CD4-positive, CD25-positive, alpha-beta regulatory T cell (primary cell): Measurements from ENCODE around the gene RPTOR. TPM values are rescaled to one million over a fixed set of nuclear protein-coding genes. Genes with fewer than 3 reads are reported as not detected.
A peak's percentile ranks its signal among the peaks of the same experiment; 100 is the strongest.

Experiments
- ATAC-seq, 2 donors: fragments of 150-1000 bp; cut with Tn5 transposase; one replicate each; pipeline ENCODE4 v1.10.0; 2021; ENCODE audit warnings: low read depth in 2 of 2, moderate number of reproducible peaks in 2 of 2, moderate library complexity in 1 of 2
- DNase-seq, 3 donors: peaks; one replicate each; pipeline versions ENCODE4 v3.0.0 to v3.0.0-alpha.2; 2012 to 2022; ENCODE audit warnings: mixed read lengths in 1 of 3
- H3K27ac ChIP-seq: one replicate; pipeline ENCODE4 v1.7.0; 2013; ENCODE audit warnings: mild to moderate bottlenecking, low read length; ENCODE audit not compliant: insufficient read depth, poor library complexity, severe bottlenecking
- H3K27me3 ChIP-seq: one replicate; pipeline ENCODE4 v1.7.0; 2013; ENCODE audit warnings: low read length; ENCODE audit not compliant: control insufficient read depth, insufficient read depth
- H3K36me3 ChIP-seq: one replicate; pipeline ENCODE4 v1.7.0; 2013; ENCODE audit warnings: mild to moderate bottlenecking, low read length, moderate library complexity; ENCODE audit not compliant: control insufficient read depth, insufficient read depth
- H3K4me1 ChIP-seq: 2 replicates; pipeline ENCODE4 v1.7.0; 2013; ENCODE audit warnings: mild to moderate bottlenecking, low read length; ENCODE audit not compliant: insufficient read depth, control insufficient read depth, poor library complexity, severe bottlenecking
- H3K4me3 ChIP-seq: one replicate; pipeline ENCODE4 v1.7.0; 2013; ENCODE audit warnings: low read depth, mild to moderate bottlenecking, low read length, moderate library complexity
- H3K9me3 ChIP-seq, 2 experiments: 1 replicate in 1 of 2; 2 replicates in 1 of 2; pipeline ENCODE4 v1.7.0; 2013; ENCODE audit warnings: low read length in 2 of 2, mild to moderate bottlenecking in 1 of 2, moderate library complexity in 1 of 2; ENCODE audit not compliant: control insufficient read depth in 2 of 2
- H3K27ac Mint-ChIP-seq, 3 donors: one replicate each; pipeline ENCODE4 v1.8.0; 2020 to 2022; ENCODE audit warnings: mild to moderate bottlenecking in 3 of 3, mixed read lengths in 3 of 3, moderate library complexity in 2 of 3
- H3K27me3 Mint-ChIP-seq: one replicate; pipeline ENCODE4 v1.8.0; 2022; ENCODE audit warnings: mild to moderate bottlenecking, mixed read lengths
- H3K36me3 Mint-ChIP-seq: one replicate; pipeline ENCODE4 v1.8.0; 2020; ENCODE audit warnings: mixed read lengths
- H3K4me1 Mint-ChIP-seq, 4 donors: one replicate each; pipeline ENCODE4 v1.8.0; 2020 to 2022; ENCODE audit warnings: mixed read lengths in 4 of 4, mild to moderate bottlenecking in 1 of 4
- H3K4me3 Mint-ChIP-seq, 4 donors: one replicate each; pipeline ENCODE4 v1.8.0; 2020 to 2022; ENCODE audit warnings: mild to moderate bottlenecking in 4 of 4, mixed read lengths in 4 of 4, moderate library complexity in 3 of 4
- H3K9me3 Mint-ChIP-seq, 7 donors: one replicate each; pipeline ENCODE4 v1.8.0; 2020 to 2022; ENCODE audit warnings: mixed read lengths in 7 of 7, mild to moderate bottlenecking in 3 of 7, moderate library complexity in 2 of 7
- polyA plus RNA-seq, 4 donors: library from polyadenylated mRNA; unstranded; fragments of 300-500 nt; fragmentation: Illumina TruSeq; gene quantifications; one replicate each; pipeline ENCODE4 v1.2.3, GENCODE V29; 2021
- total RNA-seq: library from RNA; stranded (reverse); gene quantifications from one replicate; pipeline ENCODE4 v1.2.3, GENCODE V29; 2022

The RPTOR gene
- total and polyA plus RNA-seq, 5 donors from 2014 or later: 4.7 to 70.1 (median 8.2) TPM

GRCh38 chr17:80646328-80646727, 101.7 kb downstream of the RPTOR start:
- Mint-ChIP-seq H3K36me3 (peaks cover 21% of the 10 kb centered on the region), H3K4me1 (peaks cover 32 to 64% (median 51%) of the 10 kb centered on the region in 4 donors), H3K27ac (no peak overlapping the region), H3K4me3 (no peak overlapping the region), H3K9me3 (peaks cover 0 to 2% (median 0%) of the 10 kb centered on the region in 7 donors), H3K27me3 (no peaks in the 10 kb centered on the region)
- H3K36me3 ChIP-seq: peaks cover 3% of the 10 kb centered on the region
- no peak overlapping the region for H3K27ac ChIP-seq
- H3K4me1 ChIP-seq: peaks cover 40% of the 10 kb centered on the region
- DNase-seq (no peak), ATAC-seq (no peak)
- H3K4me3 ChIP-seq: no peak overlapping the region
- no peaks in the 10 kb centered on the region for H3K9me3 ChIP-seq
- no peaks in the 10 kb centered on the region for H3K27me3 ChIP-seq

GRCh38 chr17:80647746-80648145, 103.1 kb downstream of the RPTOR start:
- Mint-ChIP-seq H3K27me3 (no peaks in the 10 kb centered on the region), H3K9me3 (peaks cover 0 to 2% (median 0%) of the 10 kb centered on the region in 7 donors), H3K27ac (peak overlapping the region; percentile 81 to 86 (median 84)), H3K4me1 (peaks cover 32 to 71% (median 55%) of the 10 kb centered on the region in 4 donors), H3K4me3 (peak overlapping the region; percentile 44 to 58 (median 49)), H3K36me3 (peaks cover 21% of the 10 kb centered on the region)
- Histone ChIP-seq H3K9me3 (no peaks in the 10 kb centered on the region), H3K36me3 (peaks cover 3% of the 10 kb centered on the region), H3K27me3 (no peaks in the 10 kb centered on the region), H3K4me1 (peaks cover 40% of the 10 kb centered on the region), H3K27ac (no peak overlapping the region), H3K4me3 (peak overlapping the region; percentile 15)
- no peak for ATAC-seq
- DNase-seq: peak in 1 of 3 donors; percentile 54

- peak overlapping the region; percentile 62 for H3K4me3 ChIP-seq
- Mint-ChIP-seq H3K27ac (peak overlapping the region; percentile 78 to 91 (median 84)), H3K36me3 (peaks cover 17% of the 10 kb centered on the region), H3K27me3 (no peaks in the 10 kb centered on the region), H3K9me3 (peaks cover 0 to 2% (median 0%) of the 10 kb centered on the region in 7 donors), H3K4me3 (peak overlapping the region; percentile 49 to 93 (median 79)), H3K4me1 (peaks cover 32 to 76% (median 65%) of the 10 kb centered on the region in 4 donors)
- H3K27ac ChIP-seq: peak overlapping the region; percentile 35
- H3K27me3 ChIP-seq: no peaks in the 10 kb centered on the region
- peaks cover 40% of the 10 kb centered on the region for H3K4me1 ChIP-seq
- DNase-seq (no peak), ATAC-seq (peak in 1 of 2 donors; percentile 6)
- no peaks in the 10 kb centered on the region for H3K36me3 ChIP-seq
- H3K9me3 ChIP-seq: no peaks in the 10 kb centered on the region
Observed at GRCh38 chr17:80649200-80649644, 104.6 kb downstream of the RPTOR start.

- Mint-ChIP-seq H3K9me3 (peaks cover 0 to 2% (median 0%) of the 10 kb centered on the region in 7 donors), H3K4me1 (peaks cover 32 to 76% (median 65%) of the 10 kb centered on the region in 4 donors), H3K36me3 (peaks cover 15% of the 10 kb centered on the region), H3K27ac (peak overlapping the region; percentile 78 to 91 (median 84)), H3K27me3 (no peaks in the 10 kb centered on the region), H3K4me3 (peak overlapping the region; percentile 49 to 93 (median 79))
- H3K4me3 ChIP-seq: peak overlapping the region; percentile 62
- peaks cover 40% of the 10 kb centered on the region for H3K4me1 ChIP-seq
- no peaks in the 10 kb centered on the region for H3K9me3 ChIP-seq
- H3K27ac ChIP-seq: peak overlapping the region; percentile 35
- H3K36me3 ChIP-seq: no peaks in the 10 kb centered on the region
- H3K27me3 ChIP-seq: no peaks in the 10 kb centered on the region
- ATAC-seq: peak; percentile 92 to 94
- peak in 2 of 3 donors; percentile 43 to 92 for DNase-seq
Observed at GRCh38 chr17:80649672-80650330, 105.2 kb downstream of the RPTOR start.

- Mint-ChIP-seq H3K27ac (peak overlapping the region in 2 of 3 donors; percentile 84 to 91), H3K27me3 (no peaks in the 10 kb centered on the region), H3K36me3 (peaks cover 12% of the 10 kb centered on the region), H3K9me3 (peaks cover 0 to 2% (median 0%) of the 10 kb centered on the region in 7 donors), H3K4me3 (peak overlapping the region in 1 of 4 donors; percentile 87), H3K4me1 (peaks cover 30 to 71% (median 61%) of the 10 kb centered on the region in 4 donors)
- H3K4me1 ChIP-seq: peaks cover 40% of the 10 kb centered on the region
- peak overlapping the region; percentile 62 for H3K4me3 ChIP-seq
- DNase-seq (no peak), ATAC-seq (no peak)
- no peaks in the 10 kb centered on the region for H3K36me3 ChIP-seq
- no peak overlapping the region for H3K27ac ChIP-seq
- H3K9me3 ChIP-seq: no peaks in the 10 kb centered on the region
- H3K27me3 ChIP-seq: no peaks in the 10 kb centered on the region
Observed at GRCh38 chr17:80650331-80650672, 105.7 kb downstream of the RPTOR start.

GRCh38 chr17:80650751-80651518, 106.3 kb downstream of the RPTOR start:
- no peak overlapping the region for H3K4me3 Mint-ChIP-seq
- no peak for ATAC-seq

GRCh38 chr17:80652756-80653330, 108.2 kb downstream of the RPTOR start:
- Mint-ChIP-seq H3K9me3 (peaks cover 0 to 8% (median 2%) of the 10 kb centered on the region in 7 donors), H3K36me3 (peaks cover 15% of the 10 kb centered on the region), H3K4me1 (peaks cover 19 to 62% (median 48%) of the 10 kb centered on the region in 4 donors), H3K27me3 (no peaks in the 10 kb centered on the region), H3K27ac (peak overlapping the region in 1 of 3 donors; percentile 62), H3K4me3 (peak overlapping the region in 1 of 4 donors; percentile 6)
- Histone ChIP-seq H3K9me3 (peaks cover 0 to 5% of the 10 kb centered on the region in 2 experiments), H3K4me1 (peaks cover 27% of the 10 kb centered on the region), H3K4me3 (no peak overlapping the region), H3K27me3 (no peaks in the 10 kb centered on the region), H3K27ac (no peak overlapping the region), H3K36me3 (no peaks in the 10 kb centered on the region)
- DNase-seq: no peak
- ATAC-seq: no peak

More at GRCh38 chr17:80650751-80651518, 106.3 kb downstream of the RPTOR start:
- Mint-ChIP-seq H3K27ac (peak overlapping the region in 2 of 3 donors; percentile 62 to 82), H3K4me1 (peaks cover 26 to 69% (median 58%) of the 10 kb centered on the region in 4 donors), H3K36me3 (peaks cover 8% of the 10 kb centered on the region), H3K9me3 (peaks cover 0 to 2% (median 0%) of the 10 kb centered on the region in 7 donors), H3K27me3 (no peaks in the 10 kb centered on the region)
- H3K4me3 ChIP-seq: no peak overlapping the region
- no peak overlapping the region for H3K27ac ChIP-seq
- H3K27me3 ChIP-seq: no peaks in the 10 kb centered on the region
- peaks cover 36% of the 10 kb centered on the region for H3K4me1 ChIP-seq
- DNase-seq: no peak
- H3K9me3 ChIP-seq: no peaks in the 10 kb centered on the region
- H3K36me3 ChIP-seq: no peaks in the 10 kb centered on the region
